ENCODE data around the gene NPAS4. TPM values are rescaled to one million over a fixed set of nuclear protein-coding genes. Genes with fewer than 3 reads are reported as not detected.
A peak's percentile ranks its signal among the peaks of the same experiment; 100 is the strongest.

NPAS4 gene
- total RNA-seq, 4 donors from 2014 or later: 0.27 to 2.6 (median 0.93) TPM; not detected in 1

- 55 to 58% methylated on average over 9 to 11 of the region's 11 CpGs for WGBS, 2 donors (ENCODE audit: low coverage in 1 of 2)
- Histone ChIP-seq H3K27ac (peak overlapping the region in 1 of 4 donors; percentile 3), H3K4me3 (no peak overlapping the region), H3K36me3 (no peaks in the 10 kb centered on the region), H3K4me1 (peaks cover 0 to 74% (median 21%) of the 10 kb centered on the region in 3 donors), H3K9me3 (no peaks in the 10 kb centered on the region), H3K27me3 (no peaks in the 10 kb centered on the region)
- ATAC-seq: no peak
- TF ChIP-seq POLR2AphosphoS5 (IDR thresholded peaks at IDR 0.05) (no peak), POLR2A (IDR thresholded peaks at IDR 0.05) (no peak), EP300 (IDR thresholded peaks at IDR 0.05) (no peak), CTCF (IDR thresholded peaks at IDR 0.05) (no peak)
Measured at GRCh38 chr11:66417000-66417399, 3.8 kb upstream of the NPAS4 start.

GRCh38 chr11:66418168-66418985, 2.5 kb upstream of the NPAS4 start:
- Histone ChIP-seq H3K36me3 (peaks cover 0 to 13% of the 10 kb centered on the region in 2 donors), H3K4me3 (no peak overlapping the region), H3K27me3 (no peaks in the 10 kb centered on the region), H3K4me1 (peaks cover 0 to 60% (median 21%) of the 10 kb centered on the region in 3 donors), H3K27ac (peak overlapping the region in 3 of 4 donors; percentile 79 to 83 (median 79)), H3K9me3 (no peaks in the 10 kb centered on the region)
- WGBS, 2 donors (ENCODE audit: low coverage in 1 of 2): 6 to 9% methylated on average over 7 to 10 of the region's 16 CpGs
- peak; percentile 91 for ATAC-seq
- TF ChIP-seq POLR2AphosphoS5 (IDR thresholded peaks at IDR 0.05): peak; percentile 92
- TF ChIP-seq CTCF (IDR thresholded peaks at IDR 0.05): peak in 3 of 4 experiments; percentile 47 to 68 (median 62)
- no peak for TF ChIP-seq POLR2A (IDR thresholded peaks at IDR 0.05)
- no peak for TF ChIP-seq EP300 (IDR thresholded peaks at IDR 0.05)

GRCh38 chr11:66418986-66419308, 1.9 kb upstream of the NPAS4 start:
- ATAC-seq: no peak
- Histone ChIP-seq H3K27ac (peak overlapping the region in 1 of 4 donors; percentile 79), H3K9me3 (no peaks in the 10 kb centered on the region), H3K36me3 (peaks cover 0 to 19% of the 10 kb centered on the region in 2 donors), H3K4me1 (peaks cover 0 to 54% (median 21%) of the 10 kb centered on the region in 3 donors), H3K27me3 (no peaks in the 10 kb centered on the region), H3K4me3 (no peak overlapping the region)
- TF ChIP-seq EP300 (IDR thresholded peaks at IDR 0.05) (no peak), POLR2AphosphoS5 (IDR thresholded peaks at IDR 0.05) (no peak), CTCF (IDR thresholded peaks at IDR 0.05) (no peak), POLR2A (IDR thresholded peaks at IDR 0.05) (no peak)
- WGBS, 2 donors (ENCODE audit: low coverage in 1 of 2): 37 to 47% methylated on average over 3 of the region's 3 CpGs

DNA sequence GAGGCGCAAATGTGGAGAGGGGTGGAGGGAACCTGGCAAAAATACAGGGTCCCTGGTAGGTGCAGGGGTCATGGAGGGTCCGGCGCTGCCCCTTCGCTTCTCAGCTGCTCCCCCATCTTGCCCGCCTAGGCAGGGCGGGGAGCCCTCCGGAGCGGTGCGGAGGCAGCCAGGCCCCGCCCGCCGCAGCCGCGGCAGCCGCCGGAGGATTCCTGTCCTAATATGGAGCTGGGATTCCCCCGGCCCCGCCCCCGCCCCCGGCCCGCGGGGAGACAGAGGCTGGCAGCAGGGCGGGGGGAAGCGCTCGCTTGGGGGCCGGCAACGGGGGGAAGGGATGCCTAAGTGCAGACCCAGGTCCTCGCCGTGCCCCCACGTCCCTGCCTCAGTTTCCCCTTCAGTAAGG, 1.0 kb upstream of the NPAS4 start:
- 6% methylated on average over 8 to 16 of the region's 30 CpGs for WGBS, 2 donors (ENCODE audit: low coverage in 1 of 2)
- peak overlapping the region in 1 of 2 donors; percentile 4 for H3K4me3 ChIP-seq
- ATAC-seq: no peak
- H3K36me3 ChIP-seq: peaks cover 0 to 27% of the 10 kb centered on the region in 2 donors
- TF ChIP-seq POLR2A (IDR thresholded peaks at IDR 0.05) (no peak), POLR2AphosphoS5 (IDR thresholded peaks at IDR 0.05) (no peak), CTCF (IDR thresholded peaks at IDR 0.05) (no peak), EP300 (IDR thresholded peaks at IDR 0.05) (no peak)
- H3K27me3 ChIP-seq: no peaks in the 10 kb centered on the region
- peak overlapping the region in 2 of 4 donors; percentile 30 to 42 for H3K27ac ChIP-seq
- no peaks in the 10 kb centered on the region for H3K9me3 ChIP-seq
- peaks cover 0 to 46% (median 21%) of the 10 kb centered on the region in 3 donors for H3K4me1 ChIP-seq

All from gastroesophageal sphincter (tissue), 4 donors.